ENCODE data around the gene AUTS2.

Gene AUTS2

GRCh38 chr7:69844264-69844868 lies 246.1 kb downstream of the AUTS2 start:
- no peaks in the 10 kb centered on the region for H3K9me3 Mint-ChIP-seq
- H3K36me3 Mint-ChIP-seq (ENCODE audit: insufficient read depth): no peaks in the 10 kb centered on the region
- DNase-seq (ENCODE audit: low spot score in 2 of 2) (no peak), ATAC-seq (replicated peaks; ENCODE audit: extremely low read depth, poor library complexity, severe bottlenecking) (no peak)
- no peak overlapping the region for H3K27ac Mint-ChIP-seq (ENCODE audit: low read depth)
- H3K27me3 Mint-ChIP-seq: peaks cover 13% of the 10 kb centered on the region
- no peaks in the 10 kb centered on the region for H3K4me1 Mint-ChIP-seq
- no peak overlapping the region for H3K4me3 Mint-ChIP-seq

DNA sequence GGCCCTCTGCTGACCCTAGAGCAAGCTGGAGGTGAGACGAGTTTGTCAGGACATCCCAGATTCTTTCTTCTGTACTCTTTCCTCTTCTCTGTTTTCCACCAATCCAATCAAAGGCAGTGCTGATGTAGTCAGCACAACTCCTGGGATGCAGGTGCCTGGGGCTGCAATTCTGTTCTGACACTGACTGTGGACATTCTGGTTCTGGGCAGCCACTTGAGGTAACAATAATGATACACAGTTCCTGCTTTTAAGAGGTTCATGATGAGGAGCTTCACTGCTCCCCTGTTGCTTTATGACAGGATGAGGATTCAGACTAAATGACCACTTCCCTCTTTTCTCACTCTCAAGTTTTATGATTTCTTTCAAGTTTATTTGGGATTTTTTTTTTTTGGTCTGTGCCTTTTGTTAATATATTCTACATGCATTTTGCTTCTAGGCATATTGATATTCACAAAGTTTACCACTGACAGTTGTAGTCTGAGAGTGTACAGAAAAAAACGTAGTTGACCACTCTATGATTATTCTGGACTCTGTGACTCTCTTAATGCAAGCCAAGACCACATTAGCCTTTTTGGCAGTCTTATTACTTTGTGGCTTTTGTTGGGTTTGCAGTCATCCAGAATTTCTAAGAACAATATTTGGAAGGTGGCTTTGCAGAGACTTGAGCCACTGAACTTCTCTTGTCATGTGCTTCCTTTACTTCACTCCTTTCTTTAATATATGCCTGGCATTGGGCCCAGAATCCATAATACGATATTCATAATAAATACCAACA lies 247.6 kb downstream of the AUTS2 start:
- DNase-seq (ENCODE audit: low spot score in 2 of 2): no peak
- no peak for ATAC-seq (replicated peaks; ENCODE audit: extremely low read depth, poor library complexity, severe bottlenecking)
- Mint-ChIP-seq H3K9me3 (no peaks in the 10 kb centered on the region), H3K27ac (ENCODE audit: low read depth) (no peak overlapping the region), H3K4me3 (no peak overlapping the region), H3K4me1 (no peaks in the 10 kb centered on the region), H3K27me3 (no peaks in the 10 kb centered on the region), H3K36me3 (ENCODE audit: insufficient read depth) (no peaks in the 10 kb centered on the region)

GRCh38 chr7:69847921-69848612 lies 249.8 kb downstream of the AUTS2 start:
- no peak for ATAC-seq (replicated peaks; ENCODE audit: extremely low read depth, poor library complexity, severe bottlenecking)
- H3K9me3 Mint-ChIP-seq: no peaks in the 10 kb centered on the region
- H3K27me3 Mint-ChIP-seq: no peaks in the 10 kb centered on the region
- no peak overlapping the region for H3K27ac Mint-ChIP-seq (ENCODE audit: low read depth)
- no peak for DNase-seq (ENCODE audit: low spot score in 2 of 2)
- H3K36me3 Mint-ChIP-seq (ENCODE audit: insufficient read depth): no peaks in the 10 kb centered on the region
- H3K4me1 Mint-ChIP-seq: no peaks in the 10 kb centered on the region
- H3K4me3 Mint-ChIP-seq: no peak overlapping the region

DNA sequence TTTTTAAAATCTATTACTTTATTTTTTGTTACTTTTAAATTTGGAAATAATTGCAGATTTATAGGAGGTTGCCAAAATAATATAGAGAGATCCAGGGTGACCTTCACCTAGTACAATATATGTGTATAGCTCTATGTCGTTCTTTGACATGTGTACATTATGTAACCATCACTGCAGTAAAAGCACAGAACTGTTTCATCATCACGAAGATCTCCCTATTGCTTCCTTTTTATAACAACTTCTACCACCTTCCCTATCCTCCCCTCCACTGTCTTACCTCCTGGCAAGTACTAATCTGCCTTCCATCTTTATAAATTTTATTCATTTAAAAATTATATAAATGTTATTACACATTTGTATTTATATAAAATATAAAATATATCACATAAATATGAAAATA lies 251.0 kb downstream of the AUTS2 start:
- no peaks in the 10 kb centered on the region for H3K9me3 Mint-ChIP-seq
- H3K4me3 Mint-ChIP-seq: no peak overlapping the region
- no peak overlapping the region for H3K27ac Mint-ChIP-seq (ENCODE audit: low read depth)
- no peaks in the 10 kb centered on the region for H3K36me3 Mint-ChIP-seq (ENCODE audit: insufficient read depth)
- H3K27me3 Mint-ChIP-seq: no peaks in the 10 kb centered on the region
- DNase-seq (ENCODE audit: low spot score in 2 of 2) (no peak), ATAC-seq (replicated peaks; ENCODE audit: extremely low read depth, poor library complexity, severe bottlenecking) (no peak)
- H3K4me1 Mint-ChIP-seq: no peaks in the 10 kb centered on the region

DNA sequence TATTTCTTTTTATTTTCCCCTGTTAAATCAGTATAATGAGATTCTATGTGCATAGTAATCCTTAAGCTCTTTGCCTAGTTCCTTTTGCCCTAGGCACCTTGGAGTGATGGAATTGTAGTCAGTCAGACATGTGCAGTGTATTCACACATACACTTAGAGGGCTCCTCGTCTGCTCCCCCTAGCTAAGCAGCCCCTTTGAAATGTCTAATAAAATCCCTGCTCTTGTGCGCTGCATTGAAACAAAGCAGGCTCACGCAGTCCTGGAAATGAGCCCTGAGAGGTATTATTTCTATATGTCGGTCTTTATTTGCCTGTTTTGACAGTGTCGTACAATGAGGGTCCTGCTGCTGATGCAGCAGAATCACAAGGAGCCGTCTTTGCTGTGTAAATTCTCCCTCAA lies 258.7 kb downstream of the AUTS2 start:
- no peaks in the 10 kb centered on the region for H3K36me3 Mint-ChIP-seq (ENCODE audit: insufficient read depth)
- ATAC-seq (replicated peaks; ENCODE audit: extremely low read depth, poor library complexity, severe bottlenecking) (no peak), DNase-seq (ENCODE audit: low spot score in 2 of 2) (no peak)
- no peaks in the 10 kb centered on the region for H3K9me3 Mint-ChIP-seq
- no peaks in the 10 kb centered on the region for H3K4me1 Mint-ChIP-seq
- peaks cover 39% of the 10 kb centered on the region for H3K27me3 Mint-ChIP-seq
- no peak overlapping the region for H3K4me3 Mint-ChIP-seq
- no peak overlapping the region for H3K27ac Mint-ChIP-seq (ENCODE audit: low read depth)

DNA sequence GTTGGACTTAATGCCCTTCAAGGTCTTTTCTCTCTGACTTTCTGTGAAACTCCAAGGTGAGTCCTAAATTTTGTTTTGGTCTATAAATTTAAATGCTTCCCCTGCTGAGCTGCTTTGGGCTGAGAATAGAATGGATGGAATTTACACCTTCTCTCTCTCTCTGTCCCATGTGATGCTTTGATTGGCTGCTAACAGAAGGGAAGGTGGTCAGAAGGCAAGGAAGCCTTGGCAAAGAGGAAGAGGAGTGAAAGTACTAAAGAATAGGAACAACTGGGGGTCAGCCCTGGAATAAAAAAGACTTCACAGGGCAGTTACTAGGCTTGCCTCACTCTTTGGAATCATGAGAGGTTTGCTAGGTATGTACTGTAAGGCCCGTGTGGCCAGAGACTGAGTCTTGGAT lies 260.2 kb downstream of the AUTS2 start:
- Mint-ChIP-seq H3K4me1 (no peaks in the 10 kb centered on the region), H3K4me3 (no peak overlapping the region), H3K9me3 (no peaks in the 10 kb centered on the region), H3K27ac (ENCODE audit: low read depth) (no peak overlapping the region), H3K27me3 (peaks cover 39% of the 10 kb centered on the region), H3K36me3 (ENCODE audit: insufficient read depth) (no peaks in the 10 kb centered on the region)
- no peak for ATAC-seq (replicated peaks; ENCODE audit: extremely low read depth, poor library complexity, severe bottlenecking)
- no peak for DNase-seq (ENCODE audit: low spot score in 2 of 2)

GRCh38 chr7:69859342-69859741 lies 261.1 kb downstream of the AUTS2 start:
- Mint-ChIP-seq H3K27me3 (peaks cover 39% of the 10 kb centered on the region), H3K4me1 (no peaks in the 10 kb centered on the region), H3K4me3 (no peak overlapping the region), H3K36me3 (ENCODE audit: insufficient read depth) (no peaks in the 10 kb centered on the region), H3K27ac (ENCODE audit: low read depth) (no peak overlapping the region), H3K9me3 (no peaks in the 10 kb centered on the region)
- ATAC-seq (replicated peaks; ENCODE audit: extremely low read depth, poor library complexity, severe bottlenecking) (no peak), DNase-seq (ENCODE audit: low spot score in 2 of 2) (no peak)

- Mint-ChIP-seq H3K9me3 (no peaks in the 10 kb centered on the region), H3K36me3 (ENCODE audit: insufficient read depth) (no peaks in the 10 kb centered on the region), H3K27ac (ENCODE audit: low read depth) (no peak overlapping the region), H3K27me3 (peaks cover 39% of the 10 kb centered on the region), H3K4me3 (no peak overlapping the region), H3K4me1 (no peaks in the 10 kb centered on the region)
- ATAC-seq (replicated peaks; ENCODE audit: extremely low read depth, poor library complexity, severe bottlenecking) (no peak), DNase-seq (ENCODE audit: low spot score in 2 of 2) (no peak)
These were observed 262.2 kb downstream of the AUTS2 start for GRCh38 chr7:69860486-69860885.

GRCh38 chr7:69860941-69861622 lies 262.8 kb downstream of the AUTS2 start:
- no peak overlapping the region for H3K27ac Mint-ChIP-seq (ENCODE audit: low read depth)
- peaks cover 39% of the 10 kb centered on the region for H3K27me3 Mint-ChIP-seq
- no peaks in the 10 kb centered on the region for H3K9me3 Mint-ChIP-seq
- no peaks in the 10 kb centered on the region for H3K36me3 Mint-ChIP-seq (ENCODE audit: insufficient read depth)
- ATAC-seq (replicated peaks; ENCODE audit: extremely low read depth, poor library complexity, severe bottlenecking) (no peak), DNase-seq (ENCODE audit: low spot score in 2 of 2) (no peak)
- H3K4me1 Mint-ChIP-seq: no peaks in the 10 kb centered on the region
- no peak overlapping the region for H3K4me3 Mint-ChIP-seq

DNA sequence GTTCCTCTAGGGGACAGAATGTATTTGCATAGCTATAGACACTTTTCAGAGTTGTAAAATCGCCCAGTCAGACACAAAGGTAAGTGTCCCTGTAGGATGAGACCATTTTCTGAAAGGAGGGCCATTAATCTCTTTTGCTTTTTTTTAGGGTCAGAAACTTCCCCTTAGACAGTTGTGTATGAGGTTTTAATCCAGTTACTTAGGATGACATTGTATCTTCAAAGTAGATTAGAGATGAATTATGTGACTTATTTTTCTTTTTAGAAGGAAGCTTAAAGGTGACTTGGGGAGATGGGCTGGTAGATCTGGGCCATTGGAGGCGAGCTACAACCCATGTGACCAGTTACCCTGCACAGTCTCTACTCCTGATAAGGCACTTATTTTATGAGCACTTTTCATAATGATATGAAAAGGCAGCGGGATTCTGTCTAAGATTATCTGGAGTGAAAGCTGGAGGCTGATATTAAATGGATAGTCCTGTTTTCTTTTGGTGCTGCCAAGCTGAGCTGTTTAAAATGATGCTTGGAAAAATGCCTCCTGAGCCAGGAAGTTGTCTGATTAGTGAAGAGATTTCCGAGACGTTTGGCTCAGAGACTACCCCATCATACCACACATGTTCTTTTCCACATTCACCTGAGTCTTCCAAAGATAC lies 264.3 kb downstream of the AUTS2 start:
- Mint-ChIP-seq H3K36me3 (ENCODE audit: insufficient read depth) (no peaks in the 10 kb centered on the region), H3K9me3 (no peaks in the 10 kb centered on the region), H3K27me3 (peaks cover 33% of the 10 kb centered on the region), H3K27ac (ENCODE audit: low read depth) (no peak overlapping the region), H3K4me1 (no peaks in the 10 kb centered on the region), H3K4me3 (no peak overlapping the region)
- ATAC-seq (replicated peaks; ENCODE audit: extremely low read depth, poor library complexity, severe bottlenecking) (no peak), DNase-seq (ENCODE audit: low spot score in 2 of 2) (no peak)

DNA sequence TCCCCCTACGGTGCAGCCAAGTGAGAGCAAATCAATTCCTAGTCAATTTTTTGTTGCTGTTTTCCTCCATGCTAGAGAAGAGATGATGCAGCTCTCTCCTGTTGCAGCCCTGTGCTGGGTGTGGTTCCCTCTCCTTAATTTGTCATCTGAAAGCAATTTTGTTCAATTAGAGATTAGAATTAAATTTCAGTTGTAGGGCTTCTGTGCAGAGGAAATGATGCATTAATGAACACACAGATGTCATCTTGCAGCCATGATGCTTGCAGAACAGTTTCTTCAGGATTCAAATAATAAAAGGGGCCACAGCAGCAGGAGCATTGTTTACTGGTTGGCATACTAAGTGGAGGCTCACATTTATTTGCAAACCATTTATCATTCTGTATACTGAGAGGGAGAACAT lies 266.0 kb downstream of the AUTS2 start:
- H3K4me1 Mint-ChIP-seq: no peaks in the 10 kb centered on the region
- H3K27me3 Mint-ChIP-seq: peaks cover 16% of the 10 kb centered on the region
- no peaks in the 10 kb centered on the region for H3K9me3 Mint-ChIP-seq
- H3K27ac Mint-ChIP-seq (ENCODE audit: low read depth): no peak overlapping the region
- DNase-seq (ENCODE audit: low spot score in 2 of 2): no peak
- ATAC-seq (replicated peaks; ENCODE audit: extremely low read depth, poor library complexity, severe bottlenecking): no peak
- no peaks in the 10 kb centered on the region for H3K36me3 Mint-ChIP-seq (ENCODE audit: insufficient read depth)
- H3K4me3 Mint-ChIP-seq: no peak overlapping the region

GRCh38 chr7:69864822-69865221 lies 266.5 kb downstream of the AUTS2 start:
- no peak overlapping the region for H3K27ac Mint-ChIP-seq (ENCODE audit: low read depth)
- no peaks in the 10 kb centered on the region for H3K36me3 Mint-ChIP-seq (ENCODE audit: insufficient read depth)
- no peak overlapping the region for H3K4me3 Mint-ChIP-seq
- peaks cover 11% of the 10 kb centered on the region for H3K27me3 Mint-ChIP-seq
- DNase-seq (ENCODE audit: low spot score in 2 of 2): no peak
- H3K4me1 Mint-ChIP-seq: no peaks in the 10 kb centered on the region
- no peaks in the 10 kb centered on the region for H3K9me3 Mint-ChIP-seq
- no peak for ATAC-seq (replicated peaks; ENCODE audit: extremely low read depth, poor library complexity, severe bottlenecking)
